Measurements from ENCODE around the gene GBGT1. TPM values are rescaled to one million over a fixed set of nuclear protein-coding genes. Genes with fewer than 3 reads are reported as not detected.
"Not testable (repeated sequence)": the region's sequence is repeated elsewhere in the genome, so short reads cannot be mapped to it uniquely, and the experiment has no call there.

Gene GBGT1
- 0.14 and 0.16 TPM in 2 replicates for total RNA-seq (2022)
- percentile 23 among the genes with signal in this experiment for Bru-seq, nascent RNA
- BruChase-seq, experiment 1, labeled RNA remaining after a 2-hour chase, result percentile 16 among the genes with signal in this experiment
- BruChase-seq, experiment 2, labeled RNA remaining after a 6-hour chase, result not detected
- long read RNA-seq, result 0 reads

GRCh38 chr9:133163504-133164172 is at the start of gene GBGT1:
Gene GBGT1 (minus strand): TSS chr9:133163914. CDS start chr9:133162412, 1,502 bp downstream.
- peaks cover 17% of the 10 kb centered on the region for H3K4me1 Mint-ChIP-seq (ENCODE audit: low read depth, unreplicated experiment)
- no peaks in the 10 kb centered on the region for H3K36me3 Mint-ChIP-seq (ENCODE audit: insufficient read depth, unreplicated experiment)

GRCh38 chr9:133210609-133211008 is 46.9 kb upstream of the GBGT1 start:
- TF ChIP-seq CTCF (IDR thresholded peaks at IDR 0.05; ENCODE audit: insufficient read depth in 1 of 2, low read depth in 1 of 2, low read length in 1 of 2, severe bottlenecking in 1 of 2, unreplicated experiment in 1 of 2), result no peak
- no peak overlapping the region for H3K4me3 Mint-ChIP-seq (ENCODE audit: unreplicated experiment)
- H3K9me3 Mint-ChIP-seq (ENCODE audit: unreplicated experiment), result peaks cover 22% of the 10 kb centered on the region
- ChIA-PET CTCF (no interaction called here), POLR2A (no interaction called here)
- DNase-seq, result no peak
- H3K36me3 Mint-ChIP-seq (ENCODE audit: insufficient read depth, unreplicated experiment), result no peaks in the 10 kb centered on the region
- H3K27me3 Mint-ChIP-seq (ENCODE audit: insufficient read depth, unreplicated experiment), result no peaks in the 10 kb centered on the region
- Histone ChIP-seq H3K4me3 (ENCODE audit: low read depth, low read length) (no peak overlapping the region), H3K27me3 (replicated peaks; ENCODE audit: control insufficient read depth, insufficient read depth, low read length) (no peaks in the 10 kb centered on the region), H3K9me3 (no peaks in the 10 kb centered on the region), H3K36me3 (ENCODE audit: control insufficient read depth, insufficient read depth, low read length) (no peaks in the 10 kb centered on the region), H3K4me1 (no peaks in the 10 kb centered on the region)
- BruUV-seq (replicated peaks), result no TSS peak
- H3K27ac Mint-ChIP-seq (ENCODE audit: unreplicated experiment), result no peak overlapping the region
- intact Hi-C loops (cut with micrococcal nuclease; ENCODE audit: unreplicated experiment), result no loop called here
- peaks cover 8% of the 10 kb centered on the region for H3K4me1 Mint-ChIP-seq (ENCODE audit: low read depth, unreplicated experiment)

More at GRCh38 chr9:133163504-133164172, at the start of gene GBGT1:
- CTCF ChIA-PET, result no interaction called here
- Mint-ChIP-seq H3K4me3 (ENCODE audit: unreplicated experiment) (peak within 1 kb of the TSS; percentile 42), H3K9me3 (ENCODE audit: unreplicated experiment) (no peaks in the 10 kb centered on the region), H3K27ac (ENCODE audit: unreplicated experiment) (no peak within 1 kb of the TSS), H3K27me3 (ENCODE audit: insufficient read depth, unreplicated experiment) (peaks cover 4% of the 10 kb centered on the region)
- Histone ChIP-seq H3K27me3 (replicated peaks; ENCODE audit: control insufficient read depth, insufficient read depth, low read length) (no peaks in the 10 kb centered on the region), H3K9me3 (no peaks in the 10 kb centered on the region), H3K4me3 (ENCODE audit: low read depth, low read length) (no peak within 1 kb of the TSS), H3K4me1 (peaks cover 4% of the 10 kb centered on the region), H3K36me3 (ENCODE audit: control insufficient read depth, insufficient read depth, low read length) (no peaks in the 10 kb centered on the region)
- intact Hi-C loops (cut with micrococcal nuclease; ENCODE audit: unreplicated experiment), result no loop called here
- no TSS peak for BruUV-seq (replicated peaks)
- peak in 1 of 2 experiments; percentile 26 for DNase-seq
- POLR2A ChIA-PET, result no interaction called here
- TF ChIP-seq CTCF (IDR thresholded peaks at IDR 0.05; ENCODE audit: insufficient read depth in 1 of 2, low read depth in 1 of 2, low read length in 1 of 2, severe bottlenecking in 1 of 2, unreplicated experiment in 1 of 2), result no peak

GRCh38 chr9:133210202-133210532 is 46.5 kb upstream of the GBGT1 start:
- H3K27ac Mint-ChIP-seq (ENCODE audit: unreplicated experiment), result no peak overlapping the region
- BruUV-seq (replicated peaks), result no TSS peak
- H3K4me3 Mint-ChIP-seq (ENCODE audit: unreplicated experiment), result no peak overlapping the region
- peaks cover 8% of the 10 kb centered on the region for H3K4me1 Mint-ChIP-seq (ENCODE audit: low read depth, unreplicated experiment)
- intact Hi-C loops (cut with micrococcal nuclease; ENCODE audit: unreplicated experiment), result no loop called here
- Histone ChIP-seq H3K36me3 (ENCODE audit: control insufficient read depth, insufficient read depth, low read length) (no peaks in the 10 kb centered on the region), H3K9me3 (no peaks in the 10 kb centered on the region), H3K4me1 (no peaks in the 10 kb centered on the region), H3K27me3 (replicated peaks; ENCODE audit: control insufficient read depth, insufficient read depth, low read length) (no peaks in the 10 kb centered on the region), H3K4me3 (ENCODE audit: low read depth, low read length) (no peak overlapping the region)
- no peak for TF ChIP-seq CTCF (IDR thresholded peaks at IDR 0.05; ENCODE audit: insufficient read depth in 1 of 2, low read depth in 1 of 2, low read length in 1 of 2, severe bottlenecking in 1 of 2, unreplicated experiment in 1 of 2)
- no peak for DNase-seq
- H3K36me3 Mint-ChIP-seq (ENCODE audit: insufficient read depth, unreplicated experiment), result no peaks in the 10 kb centered on the region
- H3K9me3 Mint-ChIP-seq (ENCODE audit: unreplicated experiment), result peaks cover 18% of the 10 kb centered on the region
- POLR2A ChIA-PET, result no interaction called here
- CTCF ChIA-PET, result no interaction called here
- no peaks in the 10 kb centered on the region for H3K27me3 Mint-ChIP-seq (ENCODE audit: insufficient read depth, unreplicated experiment)

GRCh38 chr9:133209327-133210201 is 45.9 kb upstream of the GBGT1 start:
- DNase-seq; H3K4me1 ChIP-seq; H3K36me3 Mint-ChIP-seq (ENCODE audit: insufficient read depth, unreplicated experiment); H3K9me3 ChIP-seq; CTCF ChIA-PET; H3K27me3 Mint-ChIP-seq (ENCODE audit: insufficient read depth, unreplicated experiment); H3K4me1 Mint-ChIP-seq (ENCODE audit: low read depth, unreplicated experiment); H3K36me3 ChIP-seq (ENCODE audit: control insufficient read depth, insufficient read depth, low read length); BruUV-seq (replicated peaks); H3K27me3 ChIP-seq (replicated peaks; ENCODE audit: control insufficient read depth, insufficient read depth, low read length); H3K4me3 ChIP-seq (ENCODE audit: low read depth, low read length); H3K27ac Mint-ChIP-seq (ENCODE audit: unreplicated experiment); H3K4me3 Mint-ChIP-seq (ENCODE audit: unreplicated experiment); intact Hi-C loops (cut with micrococcal nuclease; ENCODE audit: unreplicated experiment); POLR2A ChIA-PET: not testable (repeated sequence)
- H3K9me3 Mint-ChIP-seq (ENCODE audit: unreplicated experiment), result peaks cover 12% of the 10 kb centered on the region
